GM18858 (cell line): ENCODE measurements around the gene PLRG1.
"Not testable (repeated sequence)": the region's sequence is repeated elsewhere in the genome, so short reads cannot be mapped to it uniquely, and the experiment has no call there.

Experiments
- ATAC-seq: cut with Tn5 transposase; IDR thresholded peaks from one replicate; pipeline ENCODE4 v1.9.1; 2021; ENCODE audit not compliant: unreplicated experiment

The PLRG1 gene

GRCh38 chr4:154549894-154550790, at the start of gene PLRG1:
TSS of gene PLRG1 (minus strand) at chr4:154550400. CDS start at chr4:154550308, 92 bp downstream.
- peak; percentile 97 for ATAC-seq

GRCh38 chr4:154597798-154598774, 47.9 kb upstream of the PLRG1 start:
- no peak for ATAC-seq

- not testable (repeated sequence) for ATAC-seq
Measured at GRCh38 chr4:154597281-154597680, 47.1 kb upstream of the PLRG1 start.

- no peak for ATAC-seq
Measured at GRCh38 chr4:154595807-154596206, 45.6 kb upstream of the PLRG1 start.

GRCh38 chr4:154594343-154594742, 44.1 kb upstream of the PLRG1 start:
- ATAC-seq = not testable (repeated sequence)

GRCh38 chr4:154593868-154594267, 43.7 kb upstream of the PLRG1 start:
- no peak for ATAC-seq

GRCh38 chr4:154591890-154592289, 41.7 kb upstream of the PLRG1 start:
- no peak for ATAC-seq

- no peak for ATAC-seq
Measured at GRCh38 chr4:154590329-154591006, 40.3 kb upstream of the PLRG1 start, which contains the start of gene FGA. TSS of gene FGA (minus strand) at chr4:154590742. CDS start at chr4:154590687, 55 bp downstream.

GRCh38 chr4:154589296-154590197, 39.3 kb upstream of the PLRG1 start:
- no peak for ATAC-seq

- ATAC-seq = no peak
Measured at GRCh38 chr4:154588198-154588597, 38.0 kb upstream of the PLRG1 start.

GRCh38 chr4:154586296-154587033, 36.3 kb upstream of the PLRG1 start:
- no peak for ATAC-seq

- ATAC-seq = no peak
Measured at GRCh38 chr4:154585369-154586018, 35.3 kb upstream of the PLRG1 start.

GRCh38 chr4:154584259-154584658, 34.1 kb upstream of the PLRG1 start:
- no peak for ATAC-seq

- ATAC-seq = no peak
Measured at GRCh38 chr4:154583677-154584076, 33.5 kb upstream of the PLRG1 start.

GRCh38 chr4:154583230-154583629, 33.0 kb upstream of the PLRG1 start:
- no peak for ATAC-seq

- no peak for ATAC-seq
Measured at GRCh38 chr4:154582723-154583122, 32.5 kb upstream of the PLRG1 start.

- ATAC-seq = no peak
Measured at GRCh38 chr4:154579927-154580326, 29.7 kb upstream of the PLRG1 start.

- ATAC-seq = no peak
Measured at GRCh38 chr4:154578919-154579318, 28.7 kb upstream of the PLRG1 start.

- no peak for ATAC-seq
Measured at GRCh38 chr4:154577324-154577723, 27.1 kb upstream of the PLRG1 start.
